Neural progenitor cell (in vitro differentiated cells): ENCODE measurements around the gene MITF.

Experiments used
- EZH2 ChIP-seq: fragments of 200-600 bp; sonication (generic); IDR thresholded peaks from 2 replicates; pipeline ENCODE4 v1.6.1; 2017; ENCODE audit warnings: antibody characterized with exemption, mild to moderate bottlenecking, moderate library complexity
- EZH2phosphoT487 ChIP-seq: fragments of 200-600 bp; sonication (generic); IDR thresholded peaks from 2 replicates; pipeline ENCODE4 v1.6.1; 2017; ENCODE audit warnings: antibody characterized with exemption
- TF ChIP-seq, protein P1 (sequence below): fragments of 200-600 bp; sonication (generic); IDR thresholded peaks from 2 replicates; pipeline ENCODE4 v1.5.1; 2017; ENCODE audit warnings: antibody characterized with exemption, mild to moderate bottlenecking

DNA sequence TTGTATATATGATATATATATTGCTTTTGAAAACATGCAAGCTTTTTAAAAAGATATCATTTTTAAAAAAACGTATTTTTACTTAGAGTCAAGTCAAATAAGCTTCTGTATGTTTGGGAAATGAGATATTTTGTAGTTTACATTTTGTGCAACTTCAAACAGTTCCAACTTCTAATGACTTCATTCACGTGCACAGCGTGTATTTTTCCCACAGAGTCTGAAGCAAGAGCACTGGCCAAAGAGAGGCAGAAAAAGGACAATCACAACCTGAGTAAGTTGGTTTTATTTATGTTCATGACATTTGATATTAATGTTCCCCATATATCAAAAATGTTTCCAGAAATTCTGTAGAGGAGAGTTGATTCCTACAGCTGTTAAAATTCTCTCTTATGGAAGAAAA lies 212.4 kb downstream of the MITF start:
- TF ChIP-seq, protein P1, sequence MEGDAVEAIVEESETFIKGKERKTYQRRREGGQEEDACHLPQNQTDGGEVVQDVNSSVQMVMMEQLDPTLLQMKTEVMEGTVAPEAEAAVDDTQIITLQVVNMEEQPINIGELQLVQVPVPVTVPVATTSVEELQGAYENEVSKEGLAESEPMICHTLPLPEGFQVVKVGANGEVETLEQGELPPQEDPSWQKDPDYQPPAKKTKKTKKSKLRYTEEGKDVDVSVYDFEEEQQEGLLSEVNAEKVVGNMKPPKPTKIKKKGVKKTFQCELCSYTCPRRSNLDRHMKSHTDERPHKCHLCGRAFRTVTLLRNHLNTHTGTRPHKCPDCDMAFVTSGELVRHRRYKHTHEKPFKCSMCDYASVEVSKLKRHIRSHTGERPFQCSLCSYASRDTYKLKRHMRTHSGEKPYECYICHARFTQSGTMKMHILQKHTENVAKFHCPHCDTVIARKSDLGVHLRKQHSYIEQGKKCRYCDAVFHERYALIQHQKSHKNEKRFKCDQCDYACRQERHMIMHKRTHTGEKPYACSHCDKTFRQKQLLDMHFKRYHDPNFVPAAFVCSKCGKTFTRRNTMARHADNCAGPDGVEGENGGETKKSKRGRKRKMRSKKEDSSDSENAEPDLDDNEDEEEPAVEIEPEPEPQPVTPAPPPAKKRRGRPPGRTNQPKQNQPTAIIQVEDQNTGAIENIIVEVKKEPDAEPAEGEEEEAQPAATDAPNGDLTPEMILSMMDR = no peak
- TF ChIP-seq EZH2 (no peak), EZH2phosphoT487 (no peak)
